GM12878 (cell line): Measurements from ENCODE around the gene RORB. TPM values are rescaled to one million over a fixed set of nuclear protein-coding genes. Genes with fewer than 3 reads are reported as not detected.

Source experiments
- ATAC-seq: fragments of 200-7000 bp; cut with Tn5 transposase; 3 replicates; pipeline ENCODE4 v1.9.1; 2020; ENCODE audit warnings: mild to moderate bottlenecking, moderate library complexity
- BruUV-seq: library from RNA; stranded (reverse); fragments of 400-500 nt; replicated peaks from 2 replicates; lab custom pipeline; 2021; lab: Mats Ljungman, UMichigan
- CTCF ChIA-PET: fragments of 300-600 bp; sonication (Branson Sonifier 250); formaldehyde crosslinking; extraction: SDS; loops from one replicate; lab custom pipeline; 2021; ENCODE audit warnings: inconsistent platforms; lab: Yijun Ruan, JAX
- POLR2A ChIA-PET: fragments of 350-600 bp; formaldehyde crosslinking; extraction: SDS; loops from one replicate; lab custom pipeline; 2021; ENCODE audit warnings: inconsistent platforms; lab: Charles Lee
- RAD21 ChIA-PET: fragments of 300-600 bp; sonication (Branson Sonifier 250); formaldehyde crosslinking; loops from one replicate; lab custom pipeline; 2023; ENCODE audit warnings: antibody characterized with exemption; ENCODE audit not compliant: unreplicated experiment; lab: Charles Lee
- SMC1A ChIA-PET: fragments of 300-600 bp; sonication (Branson Sonifier 250); formaldehyde crosslinking; loops from one replicate; lab custom pipeline; 2023; ENCODE audit not compliant: unreplicated experiment, uncharacterized antibody; lab: Charles Lee
- DNase-seq: peaks from one replicate; pipeline ENCODE4 v3.0.0-alpha.2; 2011; ENCODE audit warnings: low read depth, low spot score
- FAIRE-seq: peaks from 3 replicates; lab custom pipeline; 2011; peaks lifted over from hg19 to GRCh38; lab: Jason Lieb, UNC
- H2AFZ ChIP-seq: 2 replicates; pipeline ENCODE4 v1.6.0; 2011; ENCODE audit warnings: low read depth, low read length, control low read depth; ENCODE audit not compliant: control insufficient read depth
- H3K27ac ChIP-seq: 2 replicates; pipeline ENCODE4 v1.5.1; 2011; ENCODE audit warnings: control low read depth; ENCODE audit not compliant: control insufficient read depth, insufficient read depth
- H3K27me3 ChIP-seq, 2 experiments: replicated peaks in 1 of 2; 2 replicates each; pipeline versions ENCODE4 v1.6.0 to v1.6.1; 2011; ENCODE audit warnings: low read length in 1 of 2; ENCODE audit not compliant: control insufficient read depth in 2 of 2, insufficient read depth in 2 of 2
- H3K36me3 ChIP-seq, 2 experiments: 2 replicates each; pipeline ENCODE4 v1.5.1; 2011; ENCODE audit warnings: low read length in 1 of 2; ENCODE audit not compliant: control insufficient read depth in 2 of 2, insufficient read depth in 2 of 2
- H3K4me1 ChIP-seq: 2 replicates; pipeline ENCODE4 v1.6.1; 2011; ENCODE audit warnings: mild to moderate bottlenecking, low read length, moderate library complexity, mixed read lengths; ENCODE audit not compliant: control insufficient read depth, insufficient read depth
- H3K4me2 ChIP-seq: 2 replicates; pipeline ENCODE4 v1.6.0; 2011; ENCODE audit warnings: control low read depth; ENCODE audit not compliant: control insufficient read depth, insufficient read depth
- H3K4me3 ChIP-seq: fragments of 200-600 bp; sonication (generic); 2 replicates; pipeline ENCODE4 v1.5.1; 2016
- H3K79me2 ChIP-seq: 2 replicates; pipeline ENCODE4 v1.6.0; 2011; ENCODE audit warnings: low read length; ENCODE audit not compliant: control insufficient read depth, insufficient read depth
- H3K9ac ChIP-seq: 2 replicates; pipeline ENCODE4 v1.8.0; 2011; ENCODE audit warnings: low read length, control low read depth, mixed read lengths; ENCODE audit not compliant: control insufficient read depth, insufficient read depth
- H3K9me3 ChIP-seq: replicated peaks from 3 replicates; pipeline ENCODE4 v1.5.1; 2011; ENCODE audit warnings: mild to moderate bottlenecking, low read length; ENCODE audit not compliant: control insufficient read depth, insufficient read depth
- H4K20me1 ChIP-seq: 2 replicates; pipeline ENCODE4 v1.6.0; 2011; ENCODE audit not compliant: control insufficient read depth, insufficient read depth
- ATF3 ChIP-seq: IDR thresholded peaks from 2 replicates; pipeline ENCODE4 v1.6.1; 2011; ENCODE audit warnings: low read depth, mild to moderate bottlenecking, low read length, moderate library complexity, borderline replicate concordance; ENCODE audit errors: extremely low read depth
- CBX5 ChIP-seq: sonication (generic); IDR thresholded peaks from 2 replicates; pipeline ENCODE4 v1.6.1; 2016; ENCODE audit warnings: low read depth, moderate library complexity, mild to moderate bottlenecking, inconsistent platforms
- CEBPB ChIP-seq, 2 experiments: fragments of 150-350 bp in 1 of 2; IDR thresholded peaks; 2 replicates each; pipeline ENCODE4 v1.6.1; 2012 to 2014; ENCODE audit warnings: low read depth in 2 of 2, low read length in 2 of 2, borderline replicate concordance in 1 of 2, inconsistent platforms in 1 of 2
- CHD1 ChIP-seq: IDR thresholded peaks from 2 replicates; pipeline ENCODE4 v1.6.1; 2012; ENCODE audit warnings: low read depth, low read length, improper control_type of control experiment
- KLF5 ChIP-seq: fragments of 450-650 bp; IDR thresholded peaks from 2 replicates; pipeline ENCODE4 v1.6.1; 2014; ENCODE audit warnings: mild to moderate bottlenecking; ENCODE audit not compliant: partially characterized antibody
- MEF2B ChIP-seq: fragments of 450-650 bp; IDR thresholded peaks from 2 replicates; pipeline ENCODE4 v1.6.1; 2018; ENCODE audit warnings: mild to moderate bottlenecking, moderate library complexity; ENCODE audit not compliant: partially characterized antibody, poor library complexity, severe bottlenecking
- MXI1 ChIP-seq: fragments of 150-350 bp; IDR thresholded peaks from 2 replicates; pipeline ENCODE4 v1.6.1; 2011; ENCODE audit warnings: low read depth, mild to moderate bottlenecking, inconsistent platforms, low read length, improper control_type of control experiment
- MYB ChIP-seq: fragments of 150-350 bp; IDR thresholded peaks from 2 replicates; pipeline ENCODE4 v1.6.1; 2014; ENCODE audit warnings: mild to moderate bottlenecking, low read depth, low read length, borderline replicate concordance
- NR2C1 ChIP-seq: fragments of 450-650 bp; IDR thresholded peaks from 2 replicates; pipeline ENCODE4 v1.6.1; 2017; ENCODE audit warnings: antibody characterized with exemption, mild to moderate bottlenecking, moderate library complexity
- NRF1 ChIP-seq: conservative IDR thresholded peaks from 2 replicates; pipeline ENCODE4 v1.6.1; 2011; ENCODE audit warnings: mild to moderate bottlenecking, low read depth, low read length, improper control_type of control experiment
- PML ChIP-seq: IDR thresholded peaks from 2 replicates; pipeline ENCODE4 v1.6.1; 2012; ENCODE audit warnings: low read length, inconsistent platforms
- POLR2A ChIP-seq: IDR thresholded peaks from 2 replicates; pipeline ENCODE4 v1.6.1; 2011; ENCODE audit warnings: low read depth, mild to moderate bottlenecking, low read length
- RELA ChIP-seq: fragments of 450-650 bp; IDR thresholded peaks from 2 replicates; pipeline ENCODE4 v1.8.0; 2014; ENCODE audit warnings: borderline replicate concordance; ENCODE audit not compliant: partially characterized antibody
- SIN3A ChIP-seq: IDR thresholded peaks from 2 replicates; pipeline ENCODE4 v1.6.1; 2012; ENCODE audit warnings: low read depth, low read length, improper control_type of control experiment
- SMAD1 ChIP-seq: fragments of 450-650 bp; IDR thresholded peaks from 2 replicates; pipeline ENCODE4 v1.6.1; 2018; ENCODE audit warnings: mild to moderate bottlenecking, low read depth; ENCODE audit not compliant: partially characterized antibody
- SMC3 ChIP-seq: IDR thresholded peaks from 2 replicates; pipeline ENCODE4 v1.6.1; 2011; ENCODE audit warnings: low read length, improper control_type of control experiment, borderline replicate concordance
- SP1 ChIP-seq: IDR thresholded peaks from one replicate; pipeline ENCODE4 v1.6.1; 2011; ENCODE audit warnings: low read depth, low read length
- ZNF622 ChIP-seq: fragments of 450-650 bp; IDR thresholded peaks from 2 replicates; pipeline ENCODE4 v1.6.1; 2017; ENCODE audit warnings: mild to moderate bottlenecking, inconsistent platforms
- WGBS: methylation state at CpG from one replicate; pipeline ENCODE4 v1.1.6; 2016; ENCODE audit warnings: low lambda C conversion rate; ENCODE audit not compliant: insufficient replicate concordance, insufficient coverage; ENCODE audit errors: missing lambda C conversion rate; 5-methylcytosine and 5-hydroxymethylcytosine counted together
- in situ Hi-C: fragments of 300-500 bp; cut with MboI; formaldehyde crosslinking; loops from 9 replicates; pipeline ENCODE4 v1.14.3; 2018; ENCODE audit warnings: mixed read lengths
- intact Hi-C: fragments of 100-400 bp; cut with micrococcal nuclease; formaldehyde crosslinking; loops from one replicate; pipeline ENCODE4 v1.14.2; 2022; ENCODE audit not compliant: unreplicated experiment
- polyA plus RNA-seq, 11 experiments: library from polyadenylated mRNA; depleted of rRNA in 4 of 11; unstranded in 6 of 11; stranded (reverse) in 5 of 11; fragments of >200 nt; fragmentation: Nextera tagmentation in 4 of 11; fragmentation: Illumina TruSeq in 1 of 11; extraction: Ambion mirVana in 4 of 11; extraction: Trizol in 1 of 11; gene quantifications; 1 replicate in 1 of 11; 2 replicates in 10 of 11; pipeline versions ENCODE4 v1.2.1 to v1.2.3, GENCODE V29; 2011 to 2016; ENCODE audit warnings: inconsistent platforms in 2 of 11, missing spikeins in 2 of 11, low read depth in 1 of 11
- total RNA-seq, 4 experiments: library from RNA; depleted of rRNA in 3 of 4; stranded (reverse); fragments of >200 nt in 3 of 4; fragmentation: Illumina TruSeq in 1 of 4; extraction: Trizol in 1 of 4; gene quantifications; 2 replicates each; pipeline versions ENCODE4 v1.2.1 to v1.2.3, GENCODE V29; 2013 to 2021
- TF ChIP-seq, protein P1 (sequence below): fragments of 450-650 bp; IDR thresholded peaks from 2 replicates; pipeline ENCODE4 v1.6.1; 2017; ENCODE audit warnings: antibody characterized with exemption, mild to moderate bottlenecking, moderate library complexity

The RORB gene
- total and polyA plus RNA-seq, 10 of the 15 experiments (the other 5 are each of a cell fraction or from before 2014, with no cell fraction given) = under 0.01 to 0.01 TPM; not detected in 8

GRCh38 chr9:74496406-74496805 is 729 bp upstream of the RORB start:
- in situ Hi-C loops = no loop called here
- WGBS = 18% methylated on average over 5 of the region's 6 CpGs
- CTCF ChIA-PET = no interaction called here

More at GRCh38 chr9:74496406-74496805, 729 bp upstream of the RORB start:
- POLR2A ChIA-PET = interaction anchor here (0.6 kb wide), 1 partner anchor 34 kb away, joined by 3 read pairs; no protein-coding TSS in a partner anchor
- H3K4me2 ChIP-seq = peak overlapping the region; percentile 96; the same call in 1 of the 2 replicates
- no TSS peak for BruUV-seq
- no peak overlapping the region for H3K27ac ChIP-seq
- H3K79me2 ChIP-seq = no peaks in the 10 kb centered on the region
- H3K27me3 ChIP-seq = peaks cover 7 to 22% of the 10 kb centered on the region in 2 experiments
- SMC1A ChIA-PET = no interaction called here
- no peaks in the 10 kb centered on the region; the same call in 1 of the 2 replicates for H3K4me1 ChIP-seq
- no peak for DNase-seq
- no peaks in the 10 kb centered on the region for H3K9me3 ChIP-seq
- no peaks in the 10 kb centered on the region for H3K36me3 ChIP-seq
- H4K20me1 ChIP-seq = no peaks in the 10 kb centered on the region
- intact Hi-C loops = loop anchor here (10.0 kb wide), 1 partner anchor 248 kb away; no protein-coding TSS in a partner anchor
- TF ChIP-seq MXI1 = no peak
- TF ChIP-seq KLF5 = no peak
- no peak for TF ChIP-seq SIN3A
- TF ChIP-seq NR2C1 = no peak
- TF ChIP-seq SP1 = no peak
- TF ChIP-seq PML = no peak
- no peak for TF ChIP-seq ZNF622
- TF ChIP-seq, protein P1, sequence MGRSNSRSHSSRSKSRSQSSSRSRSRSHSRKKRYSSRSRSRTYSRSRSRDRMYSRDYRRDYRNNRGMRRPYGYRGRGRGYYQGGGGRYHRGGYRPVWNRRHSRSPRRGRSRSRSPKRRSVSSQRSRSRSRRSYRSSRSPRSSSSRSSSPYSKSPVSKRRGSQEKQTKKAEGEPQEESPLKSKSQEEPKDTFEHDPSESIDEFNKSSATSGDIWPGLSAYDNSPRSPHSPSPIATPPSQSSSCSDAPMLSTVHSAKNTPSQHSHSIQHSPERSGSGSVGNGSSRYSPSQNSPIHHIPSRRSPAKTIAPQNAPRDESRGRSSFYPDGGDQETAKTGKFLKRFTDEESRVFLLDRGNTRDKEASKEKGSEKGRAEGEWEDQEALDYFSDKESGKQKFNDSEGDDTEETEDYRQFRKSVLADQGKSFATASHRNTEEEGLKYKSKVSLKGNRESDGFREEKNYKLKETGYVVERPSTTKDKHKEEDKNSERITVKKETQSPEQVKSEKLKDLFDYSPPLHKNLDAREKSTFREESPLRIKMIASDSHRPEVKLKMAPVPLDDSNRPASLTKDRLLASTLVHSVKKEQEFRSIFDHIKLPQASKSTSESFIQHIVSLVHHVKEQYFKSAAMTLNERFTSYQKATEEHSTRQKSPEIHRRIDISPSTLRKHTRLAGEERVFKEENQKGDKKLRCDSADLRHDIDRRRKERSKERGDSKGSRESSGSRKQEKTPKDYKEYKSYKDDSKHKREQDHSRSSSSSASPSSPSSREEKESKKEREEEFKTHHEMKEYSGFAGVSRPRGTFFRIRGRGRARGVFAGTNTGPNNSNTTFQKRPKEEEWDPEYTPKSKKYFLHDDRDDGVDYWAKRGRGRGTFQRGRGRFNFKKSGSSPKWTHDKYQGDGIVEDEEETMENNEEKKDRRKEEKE = no peak
- TF ChIP-seq CBX5 = no peak
- no peak for TF ChIP-seq MYB
- no peak for TF ChIP-seq SMC3
- no peak for TF ChIP-seq RELA
- TF ChIP-seq MEF2B = no peak
- TF ChIP-seq CHD1 = no peak
- TF ChIP-seq ATF3 = no peak
- TF ChIP-seq SMAD1 = no peak
- TF ChIP-seq NRF1 = no peak
- TF ChIP-seq CEBPB (IDR thresholded peaks at IDR 0.05; ENCODE audit: borderline replicate concordance in 1 of 2, low read depth in 2 of 2, low read length in 2 of 2) = no peak
- TF ChIP-seq POLR2A = no peak
- RAD21 ChIA-PET = no interaction called here
- no peak for FAIRE-seq
- H3K9ac ChIP-seq = no peak overlapping the region
- no peak overlapping the region for H2AFZ ChIP-seq
- ATAC-seq = peak; percentile 11; the same call in 2 of the 3 replicates
- H3K4me3 ChIP-seq = peak overlapping the region; percentile 58; the same call in 1 of the 2 replicates
